ENCODE results near the gene TRAF1.

The TRAF1 gene

GRCh38 chr9:120865176-120865575 is 61.4 kb downstream of the TRAF1 start:
- DNase-seq (ENCODE audit: low read depth) = no peak

DNA sequence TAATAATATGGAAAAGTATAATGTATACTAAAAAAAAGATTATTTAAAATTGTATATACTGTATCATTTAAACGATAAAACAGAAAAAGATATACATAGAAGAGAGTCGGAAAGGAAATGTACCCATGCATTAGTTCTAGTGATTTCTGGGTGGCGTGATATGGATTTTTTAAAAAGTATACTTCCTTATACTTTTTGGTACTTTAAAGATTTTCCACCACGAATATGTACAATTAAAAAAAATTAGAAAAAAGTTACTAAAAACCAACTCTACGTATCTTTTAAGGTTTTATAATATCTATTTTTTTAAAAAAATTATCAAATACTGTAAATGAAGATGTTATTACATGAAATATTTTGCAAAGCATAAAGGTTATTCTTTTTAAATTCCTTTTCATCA is 61.9 kb downstream of the TRAF1 start:
- DNase-seq (ENCODE audit: low read depth) = no peak
- no peak for TF ChIP-seq CTCF (IDR thresholded peaks at IDR 0.05; ENCODE audit: low read depth, low read length, missing control alignments)

More at GRCh38 chr9:120865176-120865575, 61.4 kb downstream of the TRAF1 start:
- no peak overlapping the region for H3K4me3 ChIP-seq (ENCODE audit: low read depth, low read length)
- no peak for TF ChIP-seq CTCF (IDR thresholded peaks at IDR 0.05; ENCODE audit: low read depth, low read length, missing control alignments)

DNA sequence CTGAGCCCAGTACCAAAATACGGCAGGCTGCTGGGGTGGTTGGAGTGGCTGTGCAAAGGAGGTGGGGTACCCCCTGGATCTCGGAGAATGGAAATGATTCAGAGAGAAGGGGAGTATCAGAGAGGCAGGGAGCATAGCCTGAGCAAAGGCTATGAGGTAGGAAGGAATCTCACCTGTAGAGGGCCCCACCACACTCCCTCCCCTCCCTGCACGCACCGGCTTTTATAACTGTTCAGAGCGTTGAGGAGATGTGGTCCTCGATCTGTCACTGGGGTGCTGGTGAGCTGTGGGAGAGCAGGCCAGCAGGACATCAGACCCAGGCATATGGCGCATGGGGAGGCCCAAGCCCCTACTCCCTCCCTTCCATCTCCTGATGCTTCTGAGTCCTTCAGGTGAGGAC is 62.8 kb downstream of the TRAF1 start:
- DNase-seq (ENCODE audit: low read depth) = no peak
- peak; percentile 9 for TF ChIP-seq CTCF (IDR thresholded peaks at IDR 0.05; ENCODE audit: low read depth, low read length, missing control alignments)
- no peak overlapping the region for H3K4me3 ChIP-seq (ENCODE audit: low read depth, low read length)

More for the DNA sequence above, 61.9 kb downstream of the TRAF1 start:
- H3K4me3 ChIP-seq (ENCODE audit: low read depth, low read length) = no peak overlapping the region

GRCh38 chr9:120862452-120862851 is 64.1 kb downstream of the TRAF1 start:
- H3K4me3 ChIP-seq (ENCODE audit: low read depth, low read length) = no peak overlapping the region
- no peak for TF ChIP-seq CTCF (IDR thresholded peaks at IDR 0.05; ENCODE audit: low read depth, low read length, missing control alignments)
- no peak for DNase-seq (ENCODE audit: low read depth)

- H3K4me3 ChIP-seq (ENCODE audit: low read depth, low read length) = no peak overlapping the region
- no peak for TF ChIP-seq CTCF (IDR thresholded peaks at IDR 0.05; ENCODE audit: low read depth, low read length, missing control alignments)
- no peak for DNase-seq (ENCODE audit: low read depth)
Observed at GRCh38 chr9:120861935-120862334, 64.7 kb downstream of the TRAF1 start.

GRCh38 chr9:120860083-120860482 is 66.5 kb downstream of the TRAF1 start:
- H3K4me3 ChIP-seq (ENCODE audit: low read depth, low read length) = no peak overlapping the region
- no peak for TF ChIP-seq CTCF (IDR thresholded peaks at IDR 0.05; ENCODE audit: low read depth, low read length, missing control alignments)
- no peak for DNase-seq (ENCODE audit: low read depth)

- TF ChIP-seq CTCF (IDR thresholded peaks at IDR 0.05; ENCODE audit: low read depth, low read length, missing control alignments) = no peak
- no peak for DNase-seq (ENCODE audit: low read depth)
- H3K4me3 ChIP-seq (ENCODE audit: low read depth, low read length) = no peak overlapping the region
Observed at GRCh38 chr9:120859361-120859760, 67.2 kb downstream of the TRAF1 start.
